ENCODE results near the gene PTBP1. TPM values are rescaled to one million over a fixed set of nuclear protein-coding genes. Genes with fewer than 3 reads are reported as not detected.

PTBP1 gene
- total and polyA plus RNA-seq, 2 of the 13 experiments (the other 11 are each of a cell fraction or from before 2014, with no cell fraction given): 195 to 288 TPM

DNA sequence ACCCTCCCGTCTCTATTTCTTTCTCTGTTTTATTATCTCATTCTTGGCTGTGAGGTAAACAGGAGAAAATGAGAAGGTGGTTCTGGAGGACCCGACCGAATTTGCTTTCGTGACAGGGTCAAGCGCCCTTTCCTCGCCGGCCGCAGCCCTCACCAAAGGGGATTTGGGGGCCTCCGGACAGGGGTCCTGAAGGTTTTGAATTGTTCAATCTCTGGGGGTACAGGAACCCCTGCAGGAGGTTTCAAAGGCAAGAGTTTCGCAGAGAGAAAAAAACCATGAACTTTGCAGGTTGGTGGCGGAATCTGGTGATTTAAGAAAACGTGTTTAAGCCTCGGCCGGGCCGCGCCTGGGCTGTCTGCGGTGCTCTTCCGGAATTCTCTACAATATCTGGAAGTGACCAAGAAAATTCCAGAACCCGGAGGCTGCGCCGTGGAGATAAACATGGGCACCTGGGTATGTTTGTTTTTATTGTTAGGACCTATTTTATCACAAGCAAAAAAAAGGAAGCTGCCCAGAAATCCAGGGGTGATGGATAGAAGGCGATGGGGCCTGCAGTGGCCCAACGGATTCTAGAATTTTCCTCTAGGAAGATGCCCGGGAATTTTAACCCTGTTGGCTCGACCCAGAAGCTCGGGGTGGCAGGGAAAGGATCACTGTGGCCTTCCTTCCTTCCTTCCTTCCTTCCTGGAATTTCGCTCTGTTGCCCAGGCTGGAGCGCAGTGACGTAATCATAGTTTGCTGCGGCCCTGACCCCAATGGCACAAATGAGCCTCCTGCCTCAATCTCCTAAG lies 14.2 kb upstream of the PTBP1 start:
- Histone ChIP-seq H2AFZ (ENCODE audit: low read length) (no peak overlapping the region), H3K9me3 (ENCODE audit: low read length) (no peaks in the 10 kb centered on the region), H3K79me2 (ENCODE audit: insufficient read depth, low read length) (peaks cover 5% of the 10 kb centered on the region), H3K27ac (ENCODE audit: extremely low read length, insufficient read depth, low read length) (peak overlapping the region; percentile 85), H3K36me3 (replicated peaks in 1 of 2; ENCODE audit: control insufficient read depth in 1 of 2, insufficient read depth in 2 of 2, low read length in 2 of 2) (no peaks in the 10 kb centered on the region), H3K9ac (ENCODE audit: insufficient read depth, low read depth, low read length) (peak overlapping the region; percentile 72), H3K4me1 (ENCODE audit: insufficient read depth, low read length) (peaks cover 51% of the 10 kb centered on the region), H4K20me1 (ENCODE audit: insufficient read depth, low read length) (no peaks in the 10 kb centered on the region), H3K4me3 (replicated peaks in 1 of 3; ENCODE audit: insufficient read depth in 1 of 3, low read depth in 2 of 3, low read length in 3 of 3) (peak overlapping the region; percentile 74 to 86 (median 76)), H3K4me2 (ENCODE audit: low read depth, low read length) (peak overlapping the region; percentile 83), H3K27me3 (ENCODE audit: control insufficient read depth in 1 of 2, insufficient read depth in 2 of 2, low read length in 2 of 2) (no peaks in the 10 kb centered on the region)
- peak; percentile 28 for FAIRE-seq
- BruUV-seq (replicated peaks): TSS peak; percentile 92
- ChIA-PET POLR2A (interaction anchor here (1.0 to 2.2 kb wide), 5 partner anchors 10 to 43 kb away, joined by 3 to 11 read pairs (median 3); partner anchors contain the start of gene PTBP1), CTCF (ENCODE audit: low intra/inter-chr PET ratio, low total read pairs) (interaction anchor here (0.8 kb wide), 1 partner anchor 12 kb away, joined by 3 read pairs; no protein-coding TSS in a partner anchor)
- intact Hi-C loops (cut with micrococcal nuclease; ENCODE audit: unreplicated experiment) (loop anchor here (10.0 kb wide), 1 partner anchor 212 kb away; no protein-coding TSS in a partner anchor), in situ Hi-C loops (cut with HindIII; ENCODE audit: extremely low pct_ligation_motif_present, low pct_unique_long_range_greater_than_20kb) (no loop called here)
- DNase-seq (ENCODE audit: low spot score): no peak
- ATAC-seq: peak; percentile 6; the same call in 1 of the 3 replicates
- WGBS (ENCODE audit: low lambda C conversion rate): 10% methylated on average over 30 of the region's 30 CpGs
- TF ChIP-seq SRSF4 (IDR thresholded peaks at IDR 0.05; ENCODE audit: low read depth, low read length, poor library complexity, severe bottlenecking) (no peak), ELF4 (CRISPR knock-in tag; IDR thresholded peaks at IDR 0.05; ENCODE audit: borderline replicate concordance) (0 out of 2 replicates have a peak, but pooled peaks have one; percentile 65), ZNF589 (CRISPR knock-in tag; conservative IDR thresholded peaks at IDR 0.05) (0 out of 2 replicates have a peak, but pooled peaks have one; percentile 8), ARNTL (CRISPR knock-in tag; IDR thresholded peaks at IDR 0.05) (no peak), ZC3H13 (CRISPR knock-in tag; IDR thresholded peaks at IDR 0.05) (no peak), ZSCAN29 (CRISPR knock-in tag; conservative IDR thresholded peaks at IDR 0.05) (no peak), ZNF550 (CRISPR knock-in tag; IDR thresholded peaks at IDR 0.05; ENCODE audit: borderline replicate concordance) (no peak), ZNF577 (CRISPR knock-in tag; IDR thresholded peaks at IDR 0.05; ENCODE audit: borderline replicate concordance, low read depth) (no peak), KMT2A (CRISPR knock-in tag; IDR thresholded peaks at IDR 0.05) (0 out of 2 replicates have a peak, but pooled peaks have one; percentile 2), THAP11 (CRISPR knock-in tag; IDR thresholded peaks at IDR 0.05) (0 out of 2 replicates have a peak, but pooled peaks have one; percentile 2), FOXJ3 (CRISPR knock-in tag; IDR thresholded peaks at IDR 0.05; ENCODE audit: borderline replicate concordance) (no peak), CREB1 (IDR thresholded peaks at IDR 0.05) (peak; percentile 65), CREB1 (CRISPR knock-in tag; IDR thresholded peaks at IDR 0.05) (peak; percentile 46; the same call in 1 of the 2 replicates), FOXA3 (CRISPR knock-in tag; IDR thresholded peaks at IDR 0.05) (no peak), ZNF629 (CRISPR knock-in tag; conservative IDR thresholded peaks at IDR 0.05) (no peak), SIN3A (IDR thresholded peaks at IDR 0.05; ENCODE audit: borderline replicate concordance, low read depth, low read length) (peak; percentile 15; the same call in 1 of the 2 replicates), MBD4 (IDR thresholded peaks at IDR 0.05; ENCODE audit: borderline replicate concordance, low read length) (no peak), SIX1 (CRISPR knock-in tag; IDR thresholded peaks at IDR 0.05; ENCODE audit: borderline replicate concordance) (no peak), ZNF136 (CRISPR knock-in tag; IDR thresholded peaks at IDR 0.05; ENCODE audit: low read depth) (no peak), ZFY (CRISPR knock-in tag; IDR thresholded peaks at IDR 0.05) (peak; percentile 16; the same call in 1 of the 2 replicates)
- TF ChIP-seq, protein P1, sequence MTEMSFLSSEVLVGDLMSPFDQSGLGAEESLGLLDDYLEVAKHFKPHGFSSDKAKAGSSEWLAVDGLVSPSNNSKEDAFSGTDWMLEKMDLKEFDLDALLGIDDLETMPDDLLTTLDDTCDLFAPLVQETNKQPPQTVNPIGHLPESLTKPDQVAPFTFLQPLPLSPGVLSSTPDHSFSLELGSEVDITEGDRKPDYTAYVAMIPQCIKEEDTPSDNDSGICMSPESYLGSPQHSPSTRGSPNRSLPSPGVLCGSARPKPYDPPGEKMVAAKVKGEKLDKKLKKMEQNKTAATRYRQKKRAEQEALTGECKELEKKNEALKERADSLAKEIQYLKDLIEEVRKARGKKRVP (CRISPR knock-in tag; IDR thresholded peaks at IDR 0.05): no peak
- TF ChIP-seq, protein P2, sequence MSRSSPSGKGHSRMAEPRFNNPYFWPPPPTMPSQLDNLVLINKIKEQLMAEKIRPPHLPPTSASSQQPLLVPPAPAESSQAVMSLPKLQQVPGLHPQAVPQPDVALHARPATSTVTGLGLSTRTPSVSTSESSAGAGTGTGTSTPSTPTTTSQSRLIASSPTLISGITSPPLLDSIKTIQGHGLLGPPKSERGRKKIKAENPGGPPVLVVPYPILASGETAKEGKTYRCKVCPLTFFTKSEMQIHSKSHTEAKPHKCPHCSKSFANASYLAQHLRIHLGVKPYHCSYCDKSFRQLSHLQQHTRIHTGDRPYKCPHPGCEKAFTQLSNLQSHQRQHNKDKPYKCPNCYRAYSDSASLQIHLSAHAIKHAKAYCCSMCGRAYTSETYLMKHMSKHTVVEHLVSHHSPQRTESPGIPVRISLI (CRISPR knock-in tag; IDR thresholded peaks at IDR 0.05; ENCODE audit: borderline replicate concordance): no peak
- TF ChIP-seq, protein P3, sequence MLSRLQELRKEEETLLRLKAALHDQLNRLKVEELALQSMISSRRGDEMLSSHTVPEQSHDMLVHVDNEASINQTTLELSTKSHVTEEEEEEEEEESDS (CRISPR knock-in tag; IDR thresholded peaks at IDR 0.05; ENCODE audit: borderline replicate concordance): no peak
